CD4-positive, alpha-beta memory T cell (primary cell): ENCODE data around the gene TBL2. TPM values are rescaled to one million over a fixed set of nuclear protein-coding genes. Genes with fewer than 3 reads are reported as not detected.

Source experiments
- CTCF ChIA-PET: fragments of 350-600 bp; sonication (Branson Sonifier 250); formaldehyde crosslinking; loops from one replicate; lab custom pipeline; 2021; ENCODE audit warnings: inconsistent platforms; ENCODE audit not compliant: partially characterized antibody; lab: Charles Lee
- POLR2A ChIA-PET: fragments of 350-600 bp; sonication (Branson Sonifier 250); formaldehyde crosslinking; loops from one replicate; lab custom pipeline; 2021; ENCODE audit not compliant: partially characterized antibody; lab: Charles Lee
- DNase-seq, 5 donors: peaks; one replicate each; pipeline versions ENCODE4 v3.0.0 to v3.0.0-alpha.2; 2020 to 2022; ENCODE audit warnings: mixed read lengths in 1 of 5
- H3K27ac ChIP-seq: one replicate; pipeline ENCODE4 v1.7.0; 2013; ENCODE audit warnings: low read depth, low read length
- H3K27me3 ChIP-seq: 2 replicates; pipeline ENCODE4 v1.7.0; 2013; ENCODE audit warnings: mild to moderate bottlenecking, low read length, moderate library complexity; ENCODE audit not compliant: insufficient read depth
- H3K36me3 ChIP-seq: 2 replicates; pipeline ENCODE4 v1.7.0; 2013; ENCODE audit warnings: mild to moderate bottlenecking, low read length, moderate library complexity; ENCODE audit not compliant: insufficient read depth
- H3K4me1 ChIP-seq: 2 replicates; pipeline ENCODE4 v1.7.0; 2013; ENCODE audit warnings: mild to moderate bottlenecking, low read length, moderate library complexity; ENCODE audit not compliant: insufficient read depth
- H3K4me3 ChIP-seq, 2 donors: one replicate each; pipeline ENCODE4 v1.7.0; 2013; ENCODE audit warnings: low read length in 2 of 2, mild to moderate bottlenecking in 1 of 2
- H3K9me3 ChIP-seq, 2 donors: one replicate each; pipeline ENCODE4 v1.7.0; 2013; ENCODE audit warnings: low read length in 2 of 2, control low read depth in 1 of 2; ENCODE audit not compliant: control insufficient read depth in 1 of 2
- H3K27ac Mint-ChIP-seq, 7 donors: one replicate each; pipeline ENCODE4 v1.8.0; 2020 to 2021; ENCODE audit warnings: mixed read lengths in 7 of 7, mild to moderate bottlenecking in 6 of 7, inconsistent platforms in 3 of 7, moderate library complexity in 3 of 7
- H3K27me3 Mint-ChIP-seq, 2 donors: one replicate each; pipeline ENCODE4 v1.8.0; 2020 to 2021; ENCODE audit warnings: mixed read lengths in 2 of 2
- H3K36me3 Mint-ChIP-seq, 2 donors: one replicate each; pipeline ENCODE4 v1.8.0; 2020 to 2021; ENCODE audit warnings: mixed read lengths in 2 of 2, inconsistent platforms in 1 of 2, mild to moderate bottlenecking in 1 of 2
- H3K4me1 Mint-ChIP-seq, 4 donors: one replicate each; pipeline ENCODE4 v1.8.0; 2020 to 2021; ENCODE audit warnings: mixed read lengths in 4 of 4, mild to moderate bottlenecking in 1 of 4
- H3K4me3 Mint-ChIP-seq, 8 donors: one replicate each; pipeline ENCODE4 v1.8.0; 2020 to 2021; ENCODE audit warnings: mixed read lengths in 8 of 8, mild to moderate bottlenecking in 7 of 8, moderate library complexity in 6 of 8, inconsistent platforms in 3 of 8
- H3K9me3 Mint-ChIP-seq, 8 donors: one replicate each; pipeline ENCODE4 v1.8.0; 2020 to 2021; ENCODE audit warnings: mixed read lengths in 8 of 8, mild to moderate bottlenecking in 5 of 8, inconsistent platforms in 3 of 8, moderate library complexity in 1 of 8
- intact Hi-C: fragments of 100-400 bp; cut with micrococcal nuclease; formaldehyde crosslinking; loops from one replicate; pipeline ENCODE4 v1.15.1; 2023
- polyA plus RNA-seq, 2 donors: library from polyadenylated mRNA; unstranded; fragments of 300-500 nt; fragmentation: Illumina TruSeq; gene quantifications; one replicate each; pipeline ENCODE4 v1.2.3, GENCODE V29; 2021
- total RNA-seq, 2 experiments: library from RNA; stranded (reverse); gene quantifications; one replicate each; pipeline ENCODE4 v1.2.3, GENCODE V29; 2021

The TBL2 gene
- total and polyA plus RNA-seq, 4 experiments from 2014 or later = 15.6 to 47.5 (median 32.9) TPM

GRCh38 chr7:73577627-73578341 lies 595 bp downstream of the TBL2 start:
- no peaks in the 10 kb centered on the region for H3K9me3 Mint-ChIP-seq
- Histone ChIP-seq H3K36me3 (peaks cover 20% of the 10 kb centered on the region), H3K9me3 (no peaks in the 10 kb centered on the region), H3K27ac (peak overlapping the region; percentile 82), H3K4me3 (peak overlapping the region; percentile 60 to 78), H3K4me1 (peaks cover 33% of the 10 kb centered on the region), H3K27me3 (no peaks in the 10 kb centered on the region)
- CTCF ChIA-PET = interaction anchor here (0.9 to 2.8 kb wide), 2 partner anchors 12 to 58 kb away, joined by 3 to 12 read pairs; no protein-coding TSS in a partner anchor
- intact Hi-C loops = loop anchor here (1.0 kb wide), 4 partner anchors 20 to 161 kb away; partner anchors contain the start of genes ABHD11, BAZ1B, BCL7B and BUD23
- peaks cover 13 to 37% (median 22%) of the 10 kb centered on the region in 4 donors for H3K4me1 Mint-ChIP-seq
- POLR2A ChIA-PET = interaction anchor here (0.8 to 3.8 kb wide), 11 partner anchors 9 to 597 kb away, joined by 3 to 52 read pairs (median 5); partner anchors contain the start of genes ABHD11, BAZ1B, BCL7B and VPS37D
- peak overlapping the region; percentile 87 to 99 (median 94) for H3K4me3 Mint-ChIP-seq
- peaks cover 8 to 27% of the 10 kb centered on the region in 2 donors for H3K36me3 Mint-ChIP-seq
- no peak for DNase-seq
- no peaks in the 10 kb centered on the region for H3K27me3 Mint-ChIP-seq
- peak overlapping the region; percentile 76 to 88 (median 84) for H3K27ac Mint-ChIP-seq

GRCh38 chr7:73573791-73574190 lies 4.6 kb downstream of the TBL2 start:
- no peak for DNase-seq
- Mint-ChIP-seq H3K9me3 (no peaks in the 10 kb centered on the region), H3K27me3 (no peaks in the 10 kb centered on the region), H3K4me3 (no peak overlapping the region), H3K36me3 (peaks cover 32 to 57% of the 10 kb centered on the region in 2 donors), H3K4me1 (peaks cover 9 to 33% (median 20%) of the 10 kb centered on the region in 4 donors), H3K27ac (peak overlapping the region in 1 of 7 donors; percentile 89)
- no peak overlapping the region for H3K4me3 ChIP-seq
- H3K36me3 ChIP-seq = peaks cover 46% of the 10 kb centered on the region
- no peaks in the 10 kb centered on the region for H3K27me3 ChIP-seq
- POLR2A ChIA-PET = interaction anchor here (0.8 kb wide), 1 partner anchor 14 kb away, joined by 3 read pairs; no protein-coding TSS in a partner anchor
- CTCF ChIA-PET = no interaction called here
- H3K4me1 ChIP-seq = peaks cover 26% of the 10 kb centered on the region
- no peaks in the 10 kb centered on the region for H3K9me3 ChIP-seq
- intact Hi-C loops = no loop called here
- no peak overlapping the region for H3K27ac ChIP-seq

- Mint-ChIP-seq H3K36me3 (peaks cover 32 to 56% of the 10 kb centered on the region in 2 donors), H3K27ac (no peak overlapping the region), H3K4me1 (peaks cover 6 to 30% (median 17%) of the 10 kb centered on the region in 4 donors)
Measured at GRCh38 chr7:73573276-73573675, 5.1 kb downstream of the TBL2 start.

GRCh38 chr7:73572767-73573186 lies 5.6 kb downstream of the TBL2 start:
- ChIA-PET POLR2A (no interaction called here), CTCF (no interaction called here)
- Histone ChIP-seq H3K4me3 (no peak overlapping the region), H3K9me3 (no peaks in the 10 kb centered on the region), H3K27ac (no peak overlapping the region), H3K27me3 (no peaks in the 10 kb centered on the region), H3K4me1 (peaks cover 23% of the 10 kb centered on the region), H3K36me3 (peaks cover 46% of the 10 kb centered on the region)
- H3K4me1 Mint-ChIP-seq = peaks cover 7 to 30% (median 16%) of the 10 kb centered on the region in 4 donors
- H3K27ac Mint-ChIP-seq = no peak overlapping the region
- no peaks in the 10 kb centered on the region for H3K27me3 Mint-ChIP-seq
- no peak overlapping the region for H3K4me3 Mint-ChIP-seq
- peaks cover 32 to 54% of the 10 kb centered on the region in 2 donors for H3K36me3 Mint-ChIP-seq
- intact Hi-C loops = no loop called here
- DNase-seq = no peak
- H3K9me3 Mint-ChIP-seq = no peaks in the 10 kb centered on the region

More at GRCh38 chr7:73573276-73573675, 5.1 kb downstream of the TBL2 start:
- DNase-seq = no peak
- H3K4me3 Mint-ChIP-seq = no peak overlapping the region
- no peaks in the 10 kb centered on the region for H3K9me3 Mint-ChIP-seq
- H3K27me3 Mint-ChIP-seq = no peaks in the 10 kb centered on the region
- intact Hi-C loops = no loop called here
- no peak overlapping the region for H3K4me3 ChIP-seq
- ChIA-PET CTCF (no interaction called here), POLR2A (no interaction called here)
- H3K4me1 ChIP-seq = peaks cover 26% of the 10 kb centered on the region
- no peaks in the 10 kb centered on the region for H3K27me3 ChIP-seq
- H3K36me3 ChIP-seq = peaks cover 46% of the 10 kb centered on the region
- no peak overlapping the region for H3K27ac ChIP-seq
- H3K9me3 ChIP-seq = no peaks in the 10 kb centered on the region

- Mint-ChIP-seq H3K4me3 (no peak overlapping the region), H3K36me3 (peaks cover 32 to 51% of the 10 kb centered on the region in 2 donors), H3K27ac (peak overlapping the region in 1 of 7 donors; percentile 23), H3K9me3 (no peaks in the 10 kb centered on the region), H3K4me1 (peaks cover 13 to 27% (median 18%) of the 10 kb centered on the region in 4 donors), H3K27me3 (no peaks in the 10 kb centered on the region)
- CTCF ChIA-PET = no interaction called here
- Histone ChIP-seq H3K36me3 (peaks cover 46% of the 10 kb centered on the region), H3K4me3 (no peak overlapping the region), H3K9me3 (no peaks in the 10 kb centered on the region), H3K27me3 (no peaks in the 10 kb centered on the region), H3K4me1 (peaks cover 16% of the 10 kb centered on the region), H3K27ac (no peak overlapping the region)
- POLR2A ChIA-PET = no interaction called here
- intact Hi-C loops = no loop called here
- DNase-seq = no peak
Measured at GRCh38 chr7:73570977-73571376, 7.4 kb downstream of the TBL2 start.

GRCh38 chr7:73570521-73570920 lies 7.9 kb downstream of the TBL2 start:
- Mint-ChIP-seq H3K4me3 (no peak overlapping the region), H3K27ac (no peak overlapping the region), H3K36me3 (peaks cover 32 to 51% of the 10 kb centered on the region in 2 donors), H3K27me3 (no peaks in the 10 kb centered on the region), H3K9me3 (no peaks in the 10 kb centered on the region), H3K4me1 (peaks cover 16 to 31% (median 23%) of the 10 kb centered on the region in 4 donors)
- Histone ChIP-seq H3K4me3 (no peak overlapping the region), H3K27ac (no peak overlapping the region), H3K4me1 (peaks cover 20% of the 10 kb centered on the region), H3K9me3 (no peaks in the 10 kb centered on the region), H3K27me3 (no peaks in the 10 kb centered on the region), H3K36me3 (peaks cover 46% of the 10 kb centered on the region)
- no peak for DNase-seq
- intact Hi-C loops = no loop called here
- ChIA-PET CTCF (no interaction called here), POLR2A (no interaction called here)

GRCh38 chr7:73569042-73569608 lies 9.3 kb downstream of the TBL2 start:
- H3K4me1 ChIP-seq = peaks cover 21% of the 10 kb centered on the region
- peak overlapping the region in 4 of 7 donors; percentile 13 to 70 (median 48) for H3K27ac Mint-ChIP-seq
- intact Hi-C loops = no loop called here
- CTCF ChIA-PET = interaction anchor here (2.1 kb wide), 1 partner anchor 47 kb away, joined by 6 read pairs; the partner anchor contains the start of gene BAZ1B
- H3K36me3 ChIP-seq = peaks cover 40% of the 10 kb centered on the region
- DNase-seq = no peak
- peaks cover 28 to 43% of the 10 kb centered on the region in 2 donors for H3K36me3 Mint-ChIP-seq
- H3K4me1 Mint-ChIP-seq = peaks cover 14 to 32% (median 23%) of the 10 kb centered on the region in 4 donors
- POLR2A ChIA-PET = interaction anchor here (0.6 to 2.3 kb wide), 4 partner anchors 9 to 47 kb away, joined by 3 to 9 read pairs (median 4); partner anchors contain the start of genes BAZ1B, BCL7B and TBL2
- no peak overlapping the region for H3K4me3 Mint-ChIP-seq
- H3K9me3 Mint-ChIP-seq = no peaks in the 10 kb centered on the region
- no peak overlapping the region for H3K4me3 ChIP-seq
- no peaks in the 10 kb centered on the region for H3K9me3 ChIP-seq
- H3K27me3 Mint-ChIP-seq = no peaks in the 10 kb centered on the region
- H3K27me3 ChIP-seq = no peaks in the 10 kb centered on the region
- no peak overlapping the region for H3K27ac ChIP-seq
